Smooth muscle cell (in vitro differentiated cells): ENCODE measurements around the gene LIX1L. TPM values are rescaled to one million over a fixed set of nuclear protein-coding genes. Genes with fewer than 3 reads are reported as not detected.
A peak's percentile ranks its signal among the peaks of the same experiment; 100 is the strongest.

ENCODE experiments used
- DNase-seq: peaks from one replicate; lab custom pipeline; 2025; ENCODE audit not compliant: unreplicated experiment; lab: John Stamatoyannopoulos, UW
- H2AFZ ChIP-seq: fragments of 200-600 bp; sonication (generic); 2 replicates; pipeline ENCODE4 v1.6.0; 2016; ENCODE audit warnings: antibody characterized with exemption, low read depth, mild to moderate bottlenecking
- H3F3A ChIP-seq: fragments of 200-600 bp; sonication (generic); 2 replicates; pipeline ENCODE4 v1.6.0; 2017; ENCODE audit warnings: antibody characterized with exemption, low read depth
- H3K27ac ChIP-seq: fragments of 200-600 bp; sonication (generic); 2 replicates; pipeline ENCODE4 v1.5.1; 2016; ENCODE audit warnings: low read depth, mild to moderate bottlenecking
- H3K27me3 ChIP-seq: fragments of 200-600 bp; sonication (generic); 2 replicates; pipeline ENCODE4 v1.6.1; 2016; ENCODE audit warnings: low read depth, mild to moderate bottlenecking
- H3K36me3 ChIP-seq: fragments of 200-600 bp; sonication (generic); 2 replicates; pipeline ENCODE4 v1.5.1; 2016; ENCODE audit warnings: low read depth
- H3K4me1 ChIP-seq: fragments of 200-600 bp; sonication (generic); 2 replicates; pipeline ENCODE4 v1.5.1; 2016; ENCODE audit warnings: low read depth
- H3K4me2 ChIP-seq: fragments of 200-600 bp; sonication (generic); 2 replicates; pipeline ENCODE4 v1.6.0; 2016; ENCODE audit warnings: mild to moderate bottlenecking
- H3K4me3 ChIP-seq: fragments of 200-600 bp; sonication (generic); 2 replicates; pipeline ENCODE4 v1.5.1; 2016; ENCODE audit warnings: mild to moderate bottlenecking
- H3K79me2 ChIP-seq: fragments of 200-600 bp; sonication (generic); 2 replicates; pipeline ENCODE4 v1.6.0; 2016; ENCODE audit warnings: low read depth, mild to moderate bottlenecking
- H3K9ac ChIP-seq: fragments of 200-600 bp; sonication (generic); 2 replicates; pipeline ENCODE4 v1.6.0; 2016; ENCODE audit warnings: low read depth
- H3K9me3 ChIP-seq: fragments of 200-600 bp; sonication (generic); replicated peaks from 2 replicates; pipeline ENCODE4 v1.5.1; 2016; ENCODE audit warnings: low read depth
- H4K20me1 ChIP-seq: fragments of 200-600 bp; sonication (generic); 2 replicates; pipeline ENCODE4 v1.6.0; 2016; ENCODE audit warnings: low read depth
- CTCF ChIP-seq: fragments of 200-600 bp; sonication (generic); IDR thresholded peaks from 2 replicates; pipeline ENCODE4 v1.5.1; 2017; ENCODE audit warnings: borderline replicate concordance, mild to moderate bottlenecking, antibody characterized with exemption; ENCODE audit not compliant: insufficient read depth, poor library complexity, severe bottlenecking
- WGBS: methylation state at CpG from one replicate; pipeline ENCODE4 v1.1.7; 2016; ENCODE audit warnings: low lambda C conversion rate; 5-methylcytosine and 5-hydroxymethylcytosine counted together
- polyA plus RNA-seq: library from polyadenylated mRNA; unstranded; fragments of >200 nt; fragmentation: Nextera tagmentation; extraction: Ambion mirVana; gene quantifications from 2 replicates; pipeline ENCODE4 v1.2.1, GENCODE V29; 2016
- total RNA-seq: library from RNA; depleted of rRNA; stranded (reverse); fragments of >200 nt; gene quantifications from 2 replicates; pipeline ENCODE4 v1.2.3, GENCODE V29; 2014

LIX1L gene
- total and polyA plus RNA-seq, 2 experiments from 2014 or later, result 31.1 to 32.7 TPM

- peaks cover 21% of the 10 kb centered on the region for H3K4me1 ChIP-seq
- peak; percentile 29 for DNase-seq
These were observed 21.3 kb upstream of the LIX1L start for GRCh38 chr1:145978854-145979745.

GRCh38 chr1:145978471-145978853 is 20.6 kb upstream of the LIX1L start:
- H3F3A ChIP-seq, result peaks cover 15% of the 10 kb centered on the region
- no peaks in the 10 kb centered on the region for H4K20me1 ChIP-seq
- H3K27me3 ChIP-seq, result no peaks in the 10 kb centered on the region
- no peaks in the 10 kb centered on the region for H3K36me3 ChIP-seq
- no peaks in the 10 kb centered on the region for H3K79me2 ChIP-seq
- peaks cover 21% of the 10 kb centered on the region for H3K4me1 ChIP-seq
- H3K4me3 ChIP-seq, result no peak overlapping the region
- peak overlapping the region; percentile 99 for H3K27ac ChIP-seq
- no peak overlapping the region for H2AFZ ChIP-seq
- H3K9ac ChIP-seq, result peak overlapping the region; percentile 95
- peak overlapping the region; percentile 82 for H3K4me2 ChIP-seq
- no peaks in the 10 kb centered on the region for H3K9me3 ChIP-seq
- TF ChIP-seq CTCF, result no peak
- DNase-seq, result no peak

More at GRCh38 chr1:145978854-145979745, 21.3 kb upstream of the LIX1L start:
- peak overlapping the region; percentile 95 for H3K9ac ChIP-seq
- 5% methylated on average over 9 of the region's 9 CpGs for WGBS
- peak overlapping the region; percentile 82 for H3K4me2 ChIP-seq
- H4K20me1 ChIP-seq, result no peaks in the 10 kb centered on the region
- H3K4me3 ChIP-seq, result peak overlapping the region; percentile 35
- peak overlapping the region; percentile 99 for H3K27ac ChIP-seq
- H3K9me3 ChIP-seq, result no peaks in the 10 kb centered on the region
- H3F3A ChIP-seq, result peaks cover 15% of the 10 kb centered on the region
- no peak overlapping the region for H2AFZ ChIP-seq
- no peak for TF ChIP-seq CTCF
- H3K79me2 ChIP-seq, result no peaks in the 10 kb centered on the region
- H3K36me3 ChIP-seq, result no peaks in the 10 kb centered on the region
- no peaks in the 10 kb centered on the region for H3K27me3 ChIP-seq

GRCh38 chr1:145977486-145978470 is 20.0 kb upstream of the LIX1L start:
- peak overlapping the region; percentile 99 for H3K27ac ChIP-seq
- peaks cover 15% of the 10 kb centered on the region for H3F3A ChIP-seq
- peak overlapping the region; percentile 16 for H2AFZ ChIP-seq
- H3K9ac ChIP-seq, result peak overlapping the region; percentile 95
- H4K20me1 ChIP-seq, result no peaks in the 10 kb centered on the region
- H3K4me3 ChIP-seq, result no peak overlapping the region
- H3K9me3 ChIP-seq, result no peaks in the 10 kb centered on the region
- H3K4me1 ChIP-seq, result peaks cover 21% of the 10 kb centered on the region
- peak overlapping the region; percentile 82 for H3K4me2 ChIP-seq
- no peaks in the 10 kb centered on the region for H3K79me2 ChIP-seq
- DNase-seq, result no peak
- WGBS, result 19% methylated on average over 9 of the region's 9 CpGs
- TF ChIP-seq CTCF, result peak; percentile 81
- H3K27me3 ChIP-seq, result no peaks in the 10 kb centered on the region
- H3K36me3 ChIP-seq, result no peaks in the 10 kb centered on the region
